ENCODE results near the gene COPB2. TPM values are rescaled to one million over a fixed set of nuclear protein-coding genes. Genes with fewer than 3 reads are reported as not detected.

COPB2 gene
- total RNA-seq, 6 experiments from 2014 or later = 246 to 266 (median 260) TPM

DNA sequence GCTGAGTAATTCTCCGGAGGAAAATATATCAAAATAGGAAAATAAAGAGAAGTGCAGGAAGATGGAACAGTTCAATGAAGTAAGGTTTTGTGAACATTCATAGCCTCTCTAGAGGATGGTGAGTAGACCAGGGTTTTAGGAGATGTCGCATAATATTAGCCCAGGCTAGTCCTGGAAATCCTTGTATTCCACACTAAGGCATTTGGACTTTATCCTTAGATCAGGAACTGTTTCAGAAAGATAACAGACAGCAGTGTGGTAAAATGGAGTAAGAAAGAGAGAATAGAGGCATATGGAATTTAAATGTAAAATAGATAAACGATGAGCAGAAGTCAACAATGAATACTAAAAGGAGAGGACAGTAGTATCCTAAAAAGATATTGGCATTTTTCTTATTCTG, 12.1 kb downstream of the COPB2 start:
- TF ChIP-seq, protein P1, sequence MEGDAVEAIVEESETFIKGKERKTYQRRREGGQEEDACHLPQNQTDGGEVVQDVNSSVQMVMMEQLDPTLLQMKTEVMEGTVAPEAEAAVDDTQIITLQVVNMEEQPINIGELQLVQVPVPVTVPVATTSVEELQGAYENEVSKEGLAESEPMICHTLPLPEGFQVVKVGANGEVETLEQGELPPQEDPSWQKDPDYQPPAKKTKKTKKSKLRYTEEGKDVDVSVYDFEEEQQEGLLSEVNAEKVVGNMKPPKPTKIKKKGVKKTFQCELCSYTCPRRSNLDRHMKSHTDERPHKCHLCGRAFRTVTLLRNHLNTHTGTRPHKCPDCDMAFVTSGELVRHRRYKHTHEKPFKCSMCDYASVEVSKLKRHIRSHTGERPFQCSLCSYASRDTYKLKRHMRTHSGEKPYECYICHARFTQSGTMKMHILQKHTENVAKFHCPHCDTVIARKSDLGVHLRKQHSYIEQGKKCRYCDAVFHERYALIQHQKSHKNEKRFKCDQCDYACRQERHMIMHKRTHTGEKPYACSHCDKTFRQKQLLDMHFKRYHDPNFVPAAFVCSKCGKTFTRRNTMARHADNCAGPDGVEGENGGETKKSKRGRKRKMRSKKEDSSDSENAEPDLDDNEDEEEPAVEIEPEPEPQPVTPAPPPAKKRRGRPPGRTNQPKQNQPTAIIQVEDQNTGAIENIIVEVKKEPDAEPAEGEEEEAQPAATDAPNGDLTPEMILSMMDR (IDR thresholded peaks at IDR 0.05) = no peak
- no peak for DNase-seq
- H3K27ac Mint-ChIP-seq = no peak overlapping the region
- no peaks in the 10 kb centered on the region for H3K9me3 Mint-ChIP-seq
- H3K4me1 Mint-ChIP-seq (ENCODE audit: low read depth) = peaks cover 24% of the 10 kb centered on the region
- H3K4me3 Mint-ChIP-seq = no peak overlapping the region
- no peaks in the 10 kb centered on the region for H3K27me3 Mint-ChIP-seq (ENCODE audit: insufficient read depth)
- peaks cover 59% of the 10 kb centered on the region for H3K36me3 Mint-ChIP-seq (ENCODE audit: low read depth)

DNA sequence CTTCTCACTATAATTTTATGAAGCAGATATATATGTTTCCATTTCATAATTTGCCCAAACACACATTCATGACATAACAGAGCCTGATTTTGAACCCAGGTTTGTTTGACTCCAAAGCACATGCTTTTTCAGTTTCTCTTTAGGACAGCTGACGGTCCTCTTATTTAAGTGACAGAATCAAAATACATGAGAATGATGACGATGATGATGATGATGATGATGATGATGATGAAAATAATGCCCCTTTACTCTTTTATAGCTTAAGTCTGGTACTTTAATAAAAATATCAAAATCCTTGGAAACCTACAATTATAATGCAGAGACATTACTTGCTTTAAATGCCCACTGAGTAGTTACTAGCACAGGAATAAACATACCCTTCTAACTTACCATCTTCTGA, 15.3 kb downstream of the COPB2 start:
- H3K27me3 Mint-ChIP-seq (ENCODE audit: insufficient read depth) = no peaks in the 10 kb centered on the region
- H3K36me3 Mint-ChIP-seq (ENCODE audit: low read depth) = peaks cover 53% of the 10 kb centered on the region
- no peak overlapping the region for H3K27ac Mint-ChIP-seq
- DNase-seq = no peak
- peaks cover 6% of the 10 kb centered on the region; the same call in 1 of the 2 replicates for H3K4me1 Mint-ChIP-seq (ENCODE audit: low read depth)
- TF ChIP-seq, protein P1 (IDR thresholded peaks at IDR 0.05) = no peak
- no peak overlapping the region for H3K4me3 Mint-ChIP-seq
- no peaks in the 10 kb centered on the region for H3K9me3 Mint-ChIP-seq

DNA sequence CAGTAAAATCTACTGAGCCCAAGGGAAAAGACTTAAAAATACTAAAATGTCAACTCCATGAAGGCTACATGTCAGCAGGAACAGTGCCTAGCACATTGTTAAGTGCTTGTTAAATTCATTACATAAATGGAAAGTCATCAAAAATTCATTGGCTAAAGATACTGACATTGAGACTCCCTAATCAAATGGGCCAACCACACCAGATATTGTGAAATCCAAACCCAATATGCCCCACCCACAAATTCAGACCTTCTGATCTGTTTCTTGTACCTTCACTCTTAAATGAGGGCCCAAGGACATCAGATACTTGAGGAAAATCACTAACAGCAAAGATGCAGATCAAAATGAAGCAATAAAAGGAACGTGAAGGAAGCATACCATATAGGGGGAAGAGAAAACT, 24.9 kb downstream of the COPB2 start:
- TF ChIP-seq, protein P1 (IDR thresholded peaks at IDR 0.05) = no peak
- Mint-ChIP-seq H3K4me1 (ENCODE audit: low read depth) (peaks cover 6% of the 10 kb centered on the region; the same call in 1 of the 2 replicates), H3K27me3 (ENCODE audit: insufficient read depth) (no peaks in the 10 kb centered on the region; the same call in 1 of the 2 replicates), H3K27ac (no peak overlapping the region; the same call in 1 of the 2 replicates), H3K4me3 (no peak overlapping the region), H3K9me3 (no peaks in the 10 kb centered on the region), H3K36me3 (ENCODE audit: low read depth) (peaks cover 60% of the 10 kb centered on the region)
- DNase-seq = no peak

DNA sequence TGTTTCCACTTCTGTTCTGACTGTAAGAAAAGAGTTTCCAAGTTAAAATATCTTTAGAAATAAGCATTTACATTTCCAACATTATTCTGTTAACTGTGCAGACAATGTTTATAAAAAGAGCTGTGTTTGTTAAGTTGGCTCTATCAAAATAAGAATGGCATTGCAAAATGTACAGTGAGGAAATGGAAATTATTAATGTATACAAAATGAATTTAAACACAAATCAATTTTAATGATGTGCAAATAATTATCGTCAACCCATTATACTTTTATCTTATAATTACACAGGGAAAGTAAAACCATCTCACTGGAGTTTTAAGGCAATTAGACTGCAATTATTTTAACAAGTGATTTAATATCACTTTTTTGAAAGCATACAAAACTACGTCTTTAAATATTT, 28.2 kb downstream of the COPB2 start:
- Mint-ChIP-seq H3K36me3 (ENCODE audit: low read depth) (peaks cover 60% of the 10 kb centered on the region), H3K4me1 (ENCODE audit: low read depth) (peaks cover 6% of the 10 kb centered on the region; the same call in 1 of the 2 replicates), H3K4me3 (no peak overlapping the region), H3K27me3 (ENCODE audit: insufficient read depth) (peaks cover 2% of the 10 kb centered on the region), H3K27ac (no peak overlapping the region), H3K9me3 (no peaks in the 10 kb centered on the region)
- TF ChIP-seq, protein P1 (IDR thresholded peaks at IDR 0.05) = no peak
- no peak for DNase-seq

DNA sequence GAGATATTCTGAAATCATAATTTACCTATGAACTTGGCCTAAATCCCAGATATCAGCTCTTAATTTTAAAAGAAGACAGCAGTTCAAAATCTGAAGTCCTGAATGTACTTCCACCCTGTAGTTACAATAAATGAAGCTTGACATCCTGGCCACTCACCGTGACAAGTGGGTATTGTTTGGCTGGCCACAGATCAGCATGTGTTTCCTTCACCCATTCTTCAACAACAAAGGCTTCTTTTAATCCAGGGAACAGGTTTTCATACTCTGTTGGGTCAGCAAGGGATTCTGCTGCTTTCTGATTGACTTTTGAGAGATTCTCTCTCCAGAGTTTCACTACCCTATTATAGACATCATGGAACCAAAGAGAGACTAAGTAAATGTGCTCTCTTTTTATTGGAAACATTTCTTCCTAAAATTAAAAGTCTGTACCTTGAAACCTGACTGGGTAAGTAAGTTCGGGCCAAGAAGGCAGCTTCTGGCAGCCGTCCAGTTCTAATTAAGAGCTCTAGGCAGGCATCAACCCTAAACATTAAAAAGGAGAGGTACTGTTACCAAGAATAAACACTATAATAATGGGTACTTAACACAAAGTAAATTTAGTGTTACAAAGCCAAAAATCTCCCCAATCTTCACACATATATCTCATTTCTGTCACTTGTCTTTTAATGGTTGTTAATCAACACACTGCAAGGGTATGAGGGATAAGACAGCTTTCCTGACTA, 30.4 kb downstream of the COPB2 start:
- no peak overlapping the region for H3K27ac Mint-ChIP-seq
- DNase-seq = no peak
- peaks cover 6% of the 10 kb centered on the region for H3K27me3 Mint-ChIP-seq (ENCODE audit: insufficient read depth)
- H3K9me3 Mint-ChIP-seq = no peaks in the 10 kb centered on the region
- H3K4me1 Mint-ChIP-seq (ENCODE audit: low read depth) = peaks cover 12% of the 10 kb centered on the region; the same call in 1 of the 2 replicates
- peaks cover 60% of the 10 kb centered on the region for H3K36me3 Mint-ChIP-seq (ENCODE audit: low read depth)
- TF ChIP-seq, protein P1 (IDR thresholded peaks at IDR 0.05) = no peak
- H3K4me3 Mint-ChIP-seq = no peak overlapping the region

Data from HFFc6 (cell line).